ENCODE results near the gene SFXN5.

SFXN5 gene

GRCh38 chr2:72936660-72937355 lies 134.7 kb downstream of the SFXN5 start:
- no peak for DNase-seq (ENCODE audit: low read depth)
- no peak for TF ChIP-seq CTCF (IDR thresholded peaks at IDR 0.05; ENCODE audit: insufficient read depth, low read depth, low read length, missing control alignments)
- H3K4me3 ChIP-seq (ENCODE audit: low read depth, low read length), result no peak overlapping the region

- H3K4me3 ChIP-seq (ENCODE audit: low read depth, low read length), result no peak overlapping the region
- no peak for TF ChIP-seq CTCF (IDR thresholded peaks at IDR 0.05; ENCODE audit: insufficient read depth, low read depth, low read length, missing control alignments)
- no peak for DNase-seq (ENCODE audit: low read depth)
Observed at GRCh38 chr2:72935611-72935957, 135.9 kb downstream of the SFXN5 start.

- DNase-seq (ENCODE audit: low read depth), result peak; percentile 65
Observed at GRCh38 chr2:72934683-72935610, 136.6 kb downstream of the SFXN5 start.

GRCh38 chr2:72933646-72934151 lies 137.8 kb downstream of the SFXN5 start:
- no peak for DNase-seq (ENCODE audit: low read depth)
- TF ChIP-seq CTCF (IDR thresholded peaks at IDR 0.05; ENCODE audit: insufficient read depth, low read depth, low read length, missing control alignments), result no peak
- no peak overlapping the region for H3K4me3 ChIP-seq (ENCODE audit: low read depth, low read length)

More at GRCh38 chr2:72934683-72935610, 136.6 kb downstream of the SFXN5 start:
- no peak overlapping the region for H3K4me3 ChIP-seq (ENCODE audit: low read depth, low read length)
- peak; percentile 50 for TF ChIP-seq CTCF (IDR thresholded peaks at IDR 0.05; ENCODE audit: insufficient read depth, low read depth, low read length, missing control alignments)

- no peak overlapping the region for H3K4me3 ChIP-seq (ENCODE audit: low read depth, low read length)
- TF ChIP-seq CTCF (IDR thresholded peaks at IDR 0.05; ENCODE audit: insufficient read depth, low read depth, low read length, missing control alignments), result no peak
- DNase-seq (ENCODE audit: low read depth), result no peak
Observed at GRCh38 chr2:72933207-72933606, 138.3 kb downstream of the SFXN5 start.

- no peak for DNase-seq (ENCODE audit: low read depth)
- no peak for TF ChIP-seq CTCF (IDR thresholded peaks at IDR 0.05; ENCODE audit: insufficient read depth, low read depth, low read length, missing control alignments)
- no peak overlapping the region for H3K4me3 ChIP-seq (ENCODE audit: low read depth, low read length)
Observed at GRCh38 chr2:72932805-72933204, 138.7 kb downstream of the SFXN5 start.

Measured in GM12865 (cell line).